NCI-H187 (cell line): ENCODE measurements around the gene RPSA.
"Not testable (repeated sequence)": the region's sequence is repeated elsewhere in the genome, so short reads cannot be mapped to it uniquely, and the experiment has no call there.

Experiments
- DNase-seq, 2 experiments: peaks; one replicate each; lab custom pipeline; 2025; lab: John Stamatoyannopoulos, UW

Gene RPSA

DNA sequence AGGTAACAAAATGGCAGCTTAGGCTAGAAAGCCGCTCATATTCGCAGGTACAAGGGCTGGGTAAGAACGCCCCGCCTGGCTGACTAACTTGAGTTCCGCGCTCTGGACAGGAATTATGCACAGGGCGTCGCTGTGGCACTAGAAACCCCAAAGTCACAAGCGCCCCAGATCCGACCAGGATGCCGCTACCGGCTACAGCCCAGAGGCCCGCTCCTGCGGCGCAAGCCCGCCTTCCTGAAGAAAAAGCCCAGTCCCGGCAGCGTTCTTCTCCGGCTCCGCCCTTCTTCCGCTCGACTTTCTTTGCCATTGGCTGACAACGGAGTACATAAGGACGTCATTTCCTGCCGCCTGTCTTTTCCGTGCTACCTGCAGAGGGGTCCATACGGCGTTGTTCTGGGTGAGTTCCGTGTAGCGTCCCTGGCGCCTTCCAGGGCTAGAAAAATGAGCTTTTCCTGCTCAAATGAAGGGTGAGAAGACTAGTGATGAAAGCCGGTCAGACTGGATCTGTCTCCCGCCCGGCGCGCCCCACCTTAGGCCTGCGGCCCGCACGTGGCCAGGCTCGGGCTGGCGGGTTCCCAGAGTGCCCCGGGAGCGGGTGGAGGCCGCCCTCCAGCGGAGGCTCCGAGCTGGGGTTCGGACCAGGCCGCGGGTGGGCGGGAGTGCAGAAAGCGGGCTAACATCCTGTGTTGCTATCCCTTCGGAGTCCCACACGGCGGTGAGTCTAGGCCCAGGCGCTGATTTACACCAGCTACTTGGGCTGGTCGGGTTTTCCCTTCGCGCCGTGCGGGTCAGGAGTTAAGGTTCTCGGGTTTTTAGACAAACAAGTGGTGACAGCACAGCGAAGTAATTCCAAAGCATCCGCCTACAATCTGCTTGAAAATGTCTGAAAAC, at the start of gene RPSA:
Gene RPSA (plus strand): TSS at position 353 of the 891 bp plus-strand sequence. CDS start 934 bp downstream, outside the sequence.
- DNase-seq, result peak; percentile 39 to 63

GRCh38 chr3:39358333-39358732, 48.2 kb upstream of the RPSA start:
- DNase-seq, result no peak

GRCh38 chr3:39361252-39361927, 45.1 kb upstream of the RPSA start:
- DNase-seq, result no peak

GRCh38 chr3:39362192-39362591, 44.3 kb upstream of the RPSA start:
- no peak for DNase-seq

DNA sequence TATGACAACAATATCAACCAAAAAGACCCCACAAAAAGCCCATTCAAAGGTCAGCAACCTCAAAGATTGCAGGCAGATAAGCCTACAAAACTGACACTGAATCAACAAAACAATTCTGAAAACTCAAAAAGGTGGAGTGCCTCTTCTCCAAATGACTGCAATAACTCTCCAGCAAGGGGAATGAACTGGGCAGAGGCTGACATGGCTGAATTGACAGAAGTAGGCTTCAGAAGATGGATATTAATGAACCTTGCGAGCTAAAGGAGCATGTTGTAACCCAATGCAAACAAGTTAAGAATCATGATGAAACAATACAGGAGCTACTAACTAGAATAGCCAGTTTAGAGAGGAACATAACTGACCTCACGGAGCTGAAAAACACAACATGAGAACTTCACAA, 43.7 kb upstream of the RPSA start:
- DNase-seq, result peak; percentile 17 to 39

DNA sequence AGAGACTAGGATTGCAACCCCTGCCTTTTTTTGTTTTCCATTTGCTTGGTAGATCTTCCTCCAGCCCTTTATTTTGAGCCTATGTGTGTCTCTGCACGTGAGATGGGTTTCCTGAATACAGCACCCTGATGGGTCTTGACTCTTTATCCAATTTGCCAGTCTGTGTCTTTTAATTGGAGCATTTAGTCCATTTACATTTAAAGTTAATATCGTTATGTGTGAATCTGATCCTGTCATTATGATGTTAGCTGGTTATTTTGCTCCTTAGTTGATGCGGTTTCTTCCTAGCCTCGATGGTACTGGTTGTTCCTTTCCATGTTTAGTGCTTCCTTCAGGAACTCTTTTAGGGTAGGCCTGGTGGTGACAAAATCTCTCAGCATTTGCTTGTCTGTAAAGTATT, 36.1 kb upstream of the RPSA start:
- DNase-seq, result not testable (repeated sequence)

GRCh38 chr3:39372833-39373232, 33.7 kb upstream of the RPSA start:
- DNase-seq, result no peak

DNA sequence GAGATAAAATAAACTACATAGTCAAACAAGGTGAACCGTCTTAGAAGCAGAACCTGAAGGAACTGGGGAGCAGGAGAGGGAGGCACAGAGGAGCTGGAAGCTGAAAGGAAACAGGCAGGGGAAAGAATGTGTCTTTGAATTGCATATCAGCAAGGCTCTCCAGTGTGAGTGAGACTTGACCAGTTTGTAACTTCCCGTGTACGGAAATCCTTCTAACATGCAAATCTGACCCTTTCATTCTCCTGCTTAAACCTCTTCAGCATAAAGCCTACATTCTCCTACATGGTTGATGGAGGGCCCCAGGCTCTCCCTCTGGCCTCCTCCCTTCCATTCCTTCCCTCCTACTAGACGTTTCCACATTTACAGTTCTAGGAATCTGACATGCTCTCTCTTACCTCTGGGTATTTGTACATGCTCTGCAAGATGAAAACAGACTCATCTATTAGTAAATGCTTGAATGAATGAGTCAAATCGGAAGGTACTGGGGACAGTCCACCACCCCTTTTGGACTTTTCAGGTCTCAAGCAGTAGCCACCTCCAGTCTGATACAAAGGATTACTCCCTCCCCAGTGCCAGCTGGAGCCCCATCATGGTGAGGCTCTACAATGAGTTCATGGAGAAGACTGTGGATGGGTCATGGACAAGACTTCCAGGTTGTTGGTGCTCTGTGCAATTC, 29.4 kb upstream of the RPSA start:
- DNase-seq, result no peak

DNA sequence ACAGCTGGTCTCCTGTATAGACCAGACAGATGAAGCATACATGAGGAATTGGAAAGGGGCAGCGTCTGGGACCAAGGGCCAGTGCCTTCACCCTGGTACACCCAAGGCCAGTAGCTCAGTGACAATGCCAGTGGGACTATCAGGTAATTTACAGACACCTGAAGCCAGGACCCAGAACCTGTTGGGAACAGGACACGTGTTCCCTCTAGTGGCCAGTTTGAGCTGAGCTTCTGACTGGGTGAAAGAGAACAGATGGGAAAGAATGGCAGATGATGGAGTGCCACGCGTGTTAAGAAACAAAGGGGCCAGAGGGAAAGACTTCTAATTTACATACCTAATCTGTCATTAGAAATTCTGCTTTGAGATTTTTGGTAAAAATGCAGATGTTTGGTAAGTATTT, 28.4 kb upstream of the RPSA start:
- no peak for DNase-seq

- no peak for DNase-seq
Measured at GRCh38 chr3:39378957-39379777, 27.4 kb upstream of the RPSA start.

GRCh38 chr3:39379778-39380155, 26.8 kb upstream of the RPSA start:
- no peak for DNase-seq

DNA sequence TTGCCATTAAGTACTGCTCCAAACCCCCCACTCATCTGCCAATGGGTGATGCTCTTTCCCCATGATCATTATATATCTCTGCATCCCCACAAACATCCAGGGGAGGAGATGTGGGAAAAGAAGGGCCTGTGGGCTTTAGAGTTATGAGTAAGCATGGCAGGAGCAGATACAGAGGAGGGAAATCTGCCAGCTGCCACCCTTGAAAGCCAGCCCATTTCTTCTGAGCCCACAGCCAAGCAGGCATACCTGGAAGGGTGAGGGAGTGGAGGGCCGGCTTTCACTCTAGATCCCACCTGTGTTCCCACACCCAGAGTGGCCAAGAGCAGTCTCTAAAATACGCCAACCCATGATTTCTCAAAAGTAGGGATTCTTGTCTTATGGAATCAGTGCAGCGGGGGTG, 25.1 kb upstream of the RPSA start:
- no peak for DNase-seq

GRCh38 chr3:39383045-39383880, 23.3 kb upstream of the RPSA start, which contains the start of gene SLC25A38:
SLC25A38 (plus strand) TSS chr3:39383370; CDS start chr3:39383725, 355 bp downstream.
- no peak for DNase-seq

DNA sequence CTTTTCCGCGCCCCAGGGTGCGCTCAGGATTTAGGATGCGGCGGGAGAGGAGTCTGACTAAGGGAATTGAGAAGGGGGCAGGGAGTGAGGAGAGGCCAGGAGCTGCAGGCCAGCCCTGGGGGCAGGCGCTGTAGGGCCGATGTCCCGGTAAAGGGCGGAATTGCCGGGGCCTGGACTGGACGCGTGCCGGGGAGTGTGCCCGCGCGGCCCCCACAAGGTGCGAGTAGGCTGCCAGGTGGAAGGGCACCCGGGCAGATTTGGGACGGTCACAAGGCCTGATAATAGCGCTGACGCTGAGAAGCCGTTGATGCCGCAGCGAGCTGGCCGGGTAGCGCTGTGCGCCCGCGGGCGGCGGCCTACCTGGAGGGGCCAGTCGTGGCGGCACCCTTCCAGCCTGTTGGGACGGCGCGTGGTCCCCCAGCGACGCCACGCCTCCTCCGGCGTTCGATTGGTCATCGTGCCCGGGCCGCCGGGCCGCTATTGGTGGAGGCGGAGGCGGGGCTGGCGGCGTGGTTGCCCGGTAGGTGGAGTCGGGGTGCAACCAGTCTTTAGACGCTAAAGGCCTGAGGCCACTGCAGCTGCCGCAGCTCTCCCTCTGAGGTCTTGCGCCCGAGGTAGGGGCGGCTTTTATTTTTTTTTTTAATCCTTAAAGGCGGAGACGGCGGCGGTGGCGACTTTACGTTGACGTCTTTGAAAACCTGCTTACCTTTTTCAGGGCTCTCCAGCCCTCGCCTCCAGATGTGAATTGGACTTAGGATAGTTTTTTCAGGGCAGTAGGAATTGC, 22.4 kb upstream of the RPSA start:
- no peak for DNase-seq

DNA sequence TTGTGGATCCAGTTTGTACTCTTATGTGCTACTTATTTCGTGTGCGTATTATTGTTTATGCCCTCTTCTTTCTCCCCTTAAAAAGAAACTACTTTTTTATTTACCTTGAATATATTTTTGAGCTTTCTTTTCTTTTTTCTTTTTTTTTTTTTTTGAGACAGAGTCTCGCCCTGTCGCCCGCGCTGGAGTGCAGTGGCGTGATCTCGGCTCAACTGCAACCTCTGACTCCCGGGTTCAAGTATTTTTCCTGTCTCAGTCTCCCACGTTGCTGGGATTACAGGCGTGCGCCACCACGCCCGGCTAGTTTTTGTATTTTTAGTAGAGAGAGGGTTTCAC, 21.9 kb upstream of the RPSA start:
- no peak for DNase-seq

GRCh38 chr3:39385456-39386090, 20.9 kb upstream of the RPSA start:
- DNase-seq, result no peak

DNA sequence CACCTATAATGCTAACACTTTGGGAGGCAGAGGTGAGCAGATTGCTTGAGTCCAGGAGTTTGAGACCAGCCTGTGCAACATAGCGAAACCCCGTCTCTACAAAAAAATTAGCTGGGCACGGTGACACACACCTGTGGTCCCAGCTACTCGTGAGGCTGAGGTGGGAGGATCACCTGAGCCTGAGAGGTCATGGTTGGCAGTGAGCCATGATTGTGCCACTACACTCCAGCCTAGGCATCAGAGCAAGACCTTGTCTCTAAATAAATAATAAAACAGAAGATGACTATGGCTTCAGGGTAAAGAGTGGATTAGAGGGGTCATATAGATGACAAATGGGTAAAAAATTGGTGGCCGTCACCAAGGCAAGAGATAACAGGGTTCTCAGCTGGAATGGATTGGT, 20.2 kb upstream of the RPSA start:
- no peak for DNase-seq

DNA sequence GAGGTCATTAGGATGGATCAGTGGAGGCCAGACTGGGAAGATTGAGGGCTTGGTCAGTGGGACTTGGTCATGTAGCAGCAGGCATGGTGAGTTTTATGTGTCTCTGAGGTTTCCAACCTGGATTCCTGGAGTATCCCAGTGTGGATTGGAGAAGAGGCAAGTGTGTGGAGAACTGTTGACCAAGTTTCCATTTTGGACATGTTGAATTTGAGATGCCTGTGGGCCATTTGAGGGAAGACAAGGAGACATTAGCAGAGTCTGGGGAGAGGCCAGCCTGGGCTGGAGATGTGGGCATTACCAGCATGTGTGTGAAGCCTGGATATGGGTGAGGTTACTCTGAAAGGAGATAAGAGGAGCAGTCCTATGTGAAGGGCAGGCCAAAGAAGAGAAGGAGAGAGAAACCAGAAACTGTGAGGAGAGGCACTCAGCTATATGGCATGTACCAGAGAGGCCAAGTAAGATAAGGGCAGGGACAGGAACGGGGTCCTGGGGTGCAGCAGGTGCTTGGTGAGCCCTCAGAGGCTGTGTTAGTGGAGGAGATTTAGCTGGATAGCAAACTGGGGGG, 19.0 kb upstream of the RPSA start:
- no peak for DNase-seq

- DNase-seq, result no peak
Measured at GRCh38 chr3:39388153-39388552, 18.4 kb upstream of the RPSA start.
